ENCODE measurements around the gene SIPA1L3.

SIPA1L3 gene

GRCh38 chr19:37991176-37991835 lies 84.3 kb downstream of the SIPA1L3 start:
- no peaks in the 10 kb centered on the region for H3K4me1 ChIP-seq (ENCODE audit: control insufficient read depth, insufficient read depth, low read length, poor library complexity, severe bottlenecking)
- no peak overlapping the region for H3K4me3 ChIP-seq (ENCODE audit: insufficient read depth, low read depth, low read length, poor library complexity, severe bottlenecking)
- H3K9me3 ChIP-seq (ENCODE audit: control insufficient read depth, low read length) = no peaks in the 10 kb centered on the region
- H3K27me3 ChIP-seq (replicated peaks; ENCODE audit: control insufficient read depth, insufficient read depth, low read length, poor library complexity, severe bottlenecking) = no peaks in the 10 kb centered on the region
- no peak for DNase-seq
- H3K27ac ChIP-seq (ENCODE audit: insufficient read depth, low read length, poor library complexity, severe bottlenecking) = no peak overlapping the region
- H3K36me3 ChIP-seq (ENCODE audit: control insufficient read depth, insufficient read depth, low read length) = no peaks in the 10 kb centered on the region

- H3K27me3 ChIP-seq (replicated peaks; ENCODE audit: control insufficient read depth, insufficient read depth, low read length, poor library complexity, severe bottlenecking) = no peaks in the 10 kb centered on the region
- H3K36me3 ChIP-seq (ENCODE audit: control insufficient read depth, insufficient read depth, low read length) = no peaks in the 10 kb centered on the region
- DNase-seq = no peak
- H3K27ac ChIP-seq (ENCODE audit: insufficient read depth, low read length, poor library complexity, severe bottlenecking) = no peak overlapping the region
- H3K4me1 ChIP-seq (ENCODE audit: control insufficient read depth, insufficient read depth, low read length, poor library complexity, severe bottlenecking) = no peaks in the 10 kb centered on the region
- H3K4me3 ChIP-seq (ENCODE audit: insufficient read depth, low read depth, low read length, poor library complexity, severe bottlenecking) = no peak overlapping the region
- H3K9me3 ChIP-seq (ENCODE audit: control insufficient read depth, low read length) = no peaks in the 10 kb centered on the region
Measured at GRCh38 chr19:37991841-37992248, 84.8 kb downstream of the SIPA1L3 start.

- H3K27ac ChIP-seq (ENCODE audit: insufficient read depth, low read length, poor library complexity, severe bottlenecking) = no peak overlapping the region
- no peak overlapping the region for H3K4me3 ChIP-seq (ENCODE audit: insufficient read depth, low read depth, low read length, poor library complexity, severe bottlenecking)
- DNase-seq = no peak
- H3K4me1 ChIP-seq (ENCODE audit: control insufficient read depth, insufficient read depth, low read length, poor library complexity, severe bottlenecking) = no peaks in the 10 kb centered on the region
- no peaks in the 10 kb centered on the region for H3K27me3 ChIP-seq (replicated peaks; ENCODE audit: control insufficient read depth, insufficient read depth, low read length, poor library complexity, severe bottlenecking)
- H3K36me3 ChIP-seq (ENCODE audit: control insufficient read depth, insufficient read depth, low read length) = no peaks in the 10 kb centered on the region
- no peaks in the 10 kb centered on the region for H3K9me3 ChIP-seq (ENCODE audit: control insufficient read depth, low read length)
Measured at GRCh38 chr19:37992761-37993160, 85.8 kb downstream of the SIPA1L3 start.

- H3K4me3 ChIP-seq (ENCODE audit: insufficient read depth, low read depth, low read length, poor library complexity, severe bottlenecking) = no peak overlapping the region
- no peaks in the 10 kb centered on the region for H3K36me3 ChIP-seq (ENCODE audit: control insufficient read depth, insufficient read depth, low read length)
- H3K9me3 ChIP-seq (ENCODE audit: control insufficient read depth, low read length) = no peaks in the 10 kb centered on the region
- H3K27me3 ChIP-seq (replicated peaks; ENCODE audit: control insufficient read depth, insufficient read depth, low read length, poor library complexity, severe bottlenecking) = no peaks in the 10 kb centered on the region
- H3K27ac ChIP-seq (ENCODE audit: insufficient read depth, low read length, poor library complexity, severe bottlenecking) = no peak overlapping the region
- no peak for DNase-seq
- H3K4me1 ChIP-seq (ENCODE audit: control insufficient read depth, insufficient read depth, low read length, poor library complexity, severe bottlenecking) = no peaks in the 10 kb centered on the region
Measured at GRCh38 chr19:37994823-37995130, 87.8 kb downstream of the SIPA1L3 start.

GRCh38 chr19:37995346-37995745 lies 88.3 kb downstream of the SIPA1L3 start:
- H3K36me3 ChIP-seq (ENCODE audit: control insufficient read depth, insufficient read depth, low read length) = no peaks in the 10 kb centered on the region

GRCh38 chr19:37997911-37998344 lies 90.9 kb downstream of the SIPA1L3 start:
- no peaks in the 10 kb centered on the region for H3K36me3 ChIP-seq (ENCODE audit: control insufficient read depth, insufficient read depth, low read length)
- peaks cover 3% of the 10 kb centered on the region for H3K4me1 ChIP-seq (ENCODE audit: control insufficient read depth, insufficient read depth, low read length, poor library complexity, severe bottlenecking)
- H3K9me3 ChIP-seq (ENCODE audit: control insufficient read depth, low read length) = no peaks in the 10 kb centered on the region
- H3K27ac ChIP-seq (ENCODE audit: insufficient read depth, low read length, poor library complexity, severe bottlenecking) = no peak overlapping the region
- DNase-seq = no peak
- H3K27me3 ChIP-seq (replicated peaks; ENCODE audit: control insufficient read depth, insufficient read depth, low read length, poor library complexity, severe bottlenecking) = no peaks in the 10 kb centered on the region
- H3K4me3 ChIP-seq (ENCODE audit: insufficient read depth, low read depth, low read length, poor library complexity, severe bottlenecking) = no peak overlapping the region

More at GRCh38 chr19:37995346-37995745, 88.3 kb downstream of the SIPA1L3 start:
- no peak for DNase-seq
- H3K4me1 ChIP-seq (ENCODE audit: control insufficient read depth, insufficient read depth, low read length, poor library complexity, severe bottlenecking) = no peaks in the 10 kb centered on the region
- no peaks in the 10 kb centered on the region for H3K27me3 ChIP-seq (replicated peaks; ENCODE audit: control insufficient read depth, insufficient read depth, low read length, poor library complexity, severe bottlenecking)
- H3K9me3 ChIP-seq (ENCODE audit: control insufficient read depth, low read length) = no peaks in the 10 kb centered on the region
- H3K27ac ChIP-seq (ENCODE audit: insufficient read depth, low read length, poor library complexity, severe bottlenecking) = no peak overlapping the region
- H3K4me3 ChIP-seq (ENCODE audit: insufficient read depth, low read depth, low read length, poor library complexity, severe bottlenecking) = no peak overlapping the region

- no peak for DNase-seq
- H3K4me1 ChIP-seq (ENCODE audit: control insufficient read depth, insufficient read depth, low read length, poor library complexity, severe bottlenecking) = peaks cover 9% of the 10 kb centered on the region
Measured at GRCh38 chr19:37998801-37999308, 91.8 kb downstream of the SIPA1L3 start.

GRCh38 chr19:37999309-38000213 lies 92.6 kb downstream of the SIPA1L3 start:
- no peaks in the 10 kb centered on the region for H3K36me3 ChIP-seq (ENCODE audit: control insufficient read depth, insufficient read depth, low read length)
- DNase-seq = no peak
- no peak overlapping the region for H3K4me3 ChIP-seq (ENCODE audit: insufficient read depth, low read depth, low read length, poor library complexity, severe bottlenecking)
- H3K9me3 ChIP-seq (ENCODE audit: control insufficient read depth, low read length) = no peaks in the 10 kb centered on the region
- H3K27ac ChIP-seq (ENCODE audit: insufficient read depth, low read length, poor library complexity, severe bottlenecking) = no peak overlapping the region
- H3K27me3 ChIP-seq (replicated peaks; ENCODE audit: control insufficient read depth, insufficient read depth, low read length, poor library complexity, severe bottlenecking) = no peaks in the 10 kb centered on the region
- peaks cover 9% of the 10 kb centered on the region for H3K4me1 ChIP-seq (ENCODE audit: control insufficient read depth, insufficient read depth, low read length, poor library complexity, severe bottlenecking)

More at GRCh38 chr19:37998801-37999308, 91.8 kb downstream of the SIPA1L3 start:
- Histone ChIP-seq H3K9me3 (ENCODE audit: control insufficient read depth, low read length) (no peaks in the 10 kb centered on the region), H3K4me3 (ENCODE audit: insufficient read depth, low read depth, low read length, poor library complexity, severe bottlenecking) (no peak overlapping the region), H3K27ac (ENCODE audit: insufficient read depth, low read length, poor library complexity, severe bottlenecking) (no peak overlapping the region), H3K27me3 (replicated peaks; ENCODE audit: control insufficient read depth, insufficient read depth, low read length, poor library complexity, severe bottlenecking) (no peaks in the 10 kb centered on the region), H3K36me3 (ENCODE audit: control insufficient read depth, insufficient read depth, low read length) (no peaks in the 10 kb centered on the region)

- Histone ChIP-seq H3K4me1 (ENCODE audit: control insufficient read depth, insufficient read depth, low read length, poor library complexity, severe bottlenecking) (peaks cover 9% of the 10 kb centered on the region), H3K4me3 (ENCODE audit: insufficient read depth, low read depth, low read length, poor library complexity, severe bottlenecking) (no peak overlapping the region), H3K27ac (ENCODE audit: insufficient read depth, low read length, poor library complexity, severe bottlenecking) (no peak overlapping the region), H3K9me3 (ENCODE audit: control insufficient read depth, low read length) (no peaks in the 10 kb centered on the region), H3K36me3 (ENCODE audit: control insufficient read depth, insufficient read depth, low read length) (no peaks in the 10 kb centered on the region), H3K27me3 (replicated peaks; ENCODE audit: control insufficient read depth, insufficient read depth, low read length, poor library complexity, severe bottlenecking) (no peaks in the 10 kb centered on the region)
- no peak for DNase-seq
Measured at GRCh38 chr19:38001158-38001781, 94.3 kb downstream of the SIPA1L3 start.
